Esophagus (tissue), 2 donors: ENCODE measurements around the gene ATP10D. TPM values are rescaled to one million over a fixed set of nuclear protein-coding genes. Genes with fewer than 3 reads are reported as not detected.

ENCODE experiments used
- H3K27ac ChIP-seq, 2 donors: one replicate each; pipeline ENCODE4 v1.5.1; 2013; ENCODE audit warnings: low read depth in 2 of 2, mild to moderate bottlenecking in 2 of 2, inconsistent platforms in 1 of 2, low read length in 1 of 2, moderate library complexity in 1 of 2
- H3K27me3 ChIP-seq, 2 donors: one replicate each; pipeline ENCODE4 v1.6.1; 2013; ENCODE audit warnings: low read length in 2 of 2, control low read depth in 1 of 2, mild to moderate bottlenecking in 1 of 2; ENCODE audit not compliant: insufficient read depth in 2 of 2, control insufficient read depth in 1 of 2
- H3K36me3 ChIP-seq, 2 donors: one replicate each; pipeline ENCODE4 v1.6.1; 2013; ENCODE audit warnings: low read length in 1 of 2; ENCODE audit not compliant: control insufficient read depth in 2 of 2, insufficient read depth in 2 of 2
- H3K4me1 ChIP-seq, 2 donors: one replicate each; pipeline ENCODE4 v1.6.1; 2013; ENCODE audit warnings: low read length in 1 of 2; ENCODE audit not compliant: control insufficient read depth in 2 of 2, insufficient read depth in 2 of 2
- H3K4me3 ChIP-seq, 2 donors: one replicate each; pipeline ENCODE4 v1.5.1; 2013; ENCODE audit warnings: low read length in 2 of 2, mild to moderate bottlenecking in 2 of 2, low read depth in 1 of 2, moderate library complexity in 1 of 2
- H3K9me3 ChIP-seq, 2 donors: one replicate each; pipeline ENCODE4 v1.6.1; 2013; ENCODE audit warnings: mild to moderate bottlenecking in 2 of 2, low read depth in 1 of 2, low read length in 1 of 2, moderate library complexity in 1 of 2; ENCODE audit not compliant: control insufficient read depth in 2 of 2, insufficient read depth in 1 of 2
- WGBS, 2 donors: extraction: QIAGEN DNeasy Blood & Tissue Kit; methylation state at CpG; one replicate each; pipeline ENCODE4 v1.1.7; 2013; 5-methylcytosine and 5-hydroxymethylcytosine counted together
- polyA plus RNA-seq, 2 donors: library from polyadenylated mRNA; stranded (reverse); fragments of 200-250 nt; gene quantifications; one replicate each; pipeline ENCODE4 v1.2.3, GENCODE V29; 2013
- donor health status: healthy with polysubstance abuse.
- donor health status: Bipolar disorder and iron deficiency.

The ATP10D gene
- 1 to 10 TPM; 5.6 to 9.4 TPM for polyA plus RNA-seq

DNA sequence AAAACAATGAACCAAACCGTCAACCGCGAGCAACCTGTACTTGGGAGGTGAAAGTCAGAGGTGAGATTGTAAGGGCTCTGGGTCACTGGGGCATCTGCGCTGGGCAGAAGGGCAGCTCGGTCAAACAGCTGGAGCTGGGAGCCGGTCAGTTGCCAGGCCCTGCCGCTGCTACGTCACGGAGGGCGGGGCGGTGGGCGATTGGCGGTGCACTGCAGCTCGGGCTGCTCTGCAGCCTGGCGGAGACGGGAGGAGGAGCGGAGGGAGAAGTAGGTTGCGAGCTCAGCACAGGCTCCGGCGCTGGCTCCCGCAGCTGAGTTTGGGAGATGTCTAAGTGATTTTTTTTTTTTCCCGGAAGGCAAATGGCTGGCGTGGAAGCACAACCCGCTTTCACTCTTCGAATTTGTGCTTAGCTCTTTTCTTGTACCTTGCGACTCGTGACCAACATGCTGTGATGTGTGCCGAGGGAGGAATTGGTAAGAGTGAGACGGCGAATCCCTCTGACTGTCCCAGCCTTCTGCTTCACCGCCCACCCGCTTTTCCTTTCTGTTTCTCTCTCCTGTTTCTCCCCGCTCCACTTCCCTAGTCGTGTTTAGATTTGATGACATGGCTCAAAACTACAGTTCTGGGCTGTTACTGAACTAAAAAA lies at the start of gene ATP10D:
Gene ATP10D, plus strand, starts transcription at position 229 of the 646 bp plus-strand sequence. CDS start 27,266 bp downstream, outside the sequence.
- WGBS, 2 donors: 0 to 1% methylated on average over 34 of the region's 34 CpGs

DNA sequence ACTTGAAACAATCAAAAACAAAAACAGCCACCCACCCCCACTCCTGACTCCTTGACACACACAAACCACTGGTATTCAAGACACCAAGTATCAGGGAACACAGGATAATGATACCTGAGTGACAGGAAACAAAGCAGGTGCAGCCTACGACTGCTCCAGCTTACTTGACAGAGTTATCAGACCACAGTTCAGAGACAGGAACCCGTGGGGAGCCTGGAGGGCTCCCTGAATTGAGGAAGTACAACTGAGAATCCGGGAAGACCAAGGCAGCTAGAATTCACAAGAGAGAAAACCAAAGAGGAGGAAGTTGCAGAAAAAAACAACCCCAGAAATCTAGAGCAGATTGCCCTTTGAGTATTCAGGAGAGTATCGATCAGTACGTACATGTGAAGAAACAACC lies 42.1 kb upstream of the ATP10D start:
- H3K27me3 ChIP-seq: no peaks in the 10 kb centered on the region
- H3K4me3 ChIP-seq: no peak overlapping the region
- 74 to 78% methylated on average over 5 of the region's 5 CpGs for WGBS, 2 donors
- no peaks in the 10 kb centered on the region for H3K4me1 ChIP-seq
- no peak overlapping the region for H3K27ac ChIP-seq
- no peaks in the 10 kb centered on the region for H3K9me3 ChIP-seq
- no peaks in the 10 kb centered on the region for H3K36me3 ChIP-seq

More for the DNA sequence above, at the start of gene ATP10D:
- Histone ChIP-seq H3K9me3 (no peaks in the 10 kb centered on the region), H3K4me3 (peak within 1 kb of the TSS; percentile 58 to 86), H3K27ac (peak within 1 kb of the TSS; percentile 77 to 97), H3K4me1 (no peaks in the 10 kb centered on the region), H3K36me3 (no peaks in the 10 kb centered on the region), H3K27me3 (no peaks in the 10 kb centered on the region)

DNA sequence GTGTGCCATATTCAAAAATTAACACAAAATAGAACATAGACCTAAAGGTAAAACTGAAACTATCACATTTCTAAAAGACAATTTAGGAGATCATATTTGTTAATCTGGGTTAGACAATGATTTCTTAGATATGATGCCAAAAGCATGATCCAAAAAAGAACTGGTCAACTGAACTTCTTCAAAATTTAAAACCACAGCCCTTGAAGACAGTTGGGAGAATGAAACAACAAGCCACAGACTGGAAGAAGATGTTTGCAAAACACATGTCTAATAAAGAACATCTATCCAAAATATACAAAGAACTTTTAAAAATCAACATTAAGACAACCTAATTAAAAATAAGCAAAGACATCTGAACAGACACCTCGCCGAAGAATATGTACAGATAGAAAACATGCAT lies 41.0 kb upstream of the ATP10D start:
- Histone ChIP-seq H3K4me1 (no peaks in the 10 kb centered on the region), H3K27ac (no peak overlapping the region), H3K36me3 (no peaks in the 10 kb centered on the region), H3K9me3 (no peaks in the 10 kb centered on the region), H3K4me3 (no peak overlapping the region), H3K27me3 (no peaks in the 10 kb centered on the region)
- WGBS, 2 donors: 92 to 96% methylated on average over 2 of the region's 2 CpGs

DNA sequence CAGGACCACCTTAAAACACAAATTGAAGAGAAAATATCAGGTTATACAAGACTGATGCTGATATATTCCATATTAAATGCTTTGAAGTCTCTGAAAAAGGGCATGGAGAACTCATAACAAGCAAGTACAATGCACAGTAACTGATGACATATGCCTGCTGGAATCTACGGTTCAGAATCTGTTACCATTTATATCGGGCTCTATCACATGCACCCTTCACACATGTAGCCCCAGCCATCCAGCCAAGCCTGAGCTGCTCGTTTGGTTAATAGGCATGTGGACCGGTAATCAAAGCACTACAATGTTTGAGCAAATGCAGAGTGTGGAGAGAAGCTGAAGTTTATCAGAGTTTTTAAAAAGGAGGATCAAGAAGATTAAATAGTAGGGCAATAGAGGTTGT lies 33.4 kb upstream of the ATP10D start:
- Histone ChIP-seq H3K36me3 (peaks cover 2 to 5% of the 10 kb centered on the region in 2 donors), H3K27me3 (no peaks in the 10 kb centered on the region), H3K4me1 (no peaks in the 10 kb centered on the region), H3K9me3 (peaks cover 0 to 2% of the 10 kb centered on the region in 2 donors), H3K27ac (no peak overlapping the region), H3K4me3 (no peak overlapping the region)
- WGBS, 2 donors: 59 to 65% methylated on average over 4 of the region's 4 CpGs

DNA sequence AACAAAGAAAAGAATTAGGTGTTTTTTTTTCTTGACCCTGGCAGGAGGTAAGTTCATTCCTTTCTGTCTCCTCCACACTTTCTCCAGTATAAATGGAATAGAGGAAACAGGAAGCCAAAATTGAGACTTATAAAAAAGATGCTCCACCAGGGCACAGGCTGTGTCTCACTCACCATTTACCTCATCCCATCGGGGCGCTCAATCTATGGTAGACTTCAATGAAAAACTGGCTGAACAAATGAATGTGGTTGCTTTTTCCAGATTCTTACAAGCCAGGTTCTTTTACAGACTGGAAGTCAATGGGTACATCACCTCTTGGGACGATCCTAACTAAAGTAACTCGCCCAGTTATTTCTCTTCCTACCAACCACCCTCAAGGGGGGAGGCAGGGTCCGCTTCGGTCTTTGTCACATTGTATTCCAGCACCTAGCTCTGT lies 22.3 kb upstream of the ATP10D start:
- H3K4me1 ChIP-seq: no peaks in the 10 kb centered on the region
- 2 to 5% methylated on average over 6 of the region's 6 CpGs for WGBS, 2 donors
- H3K27me3 ChIP-seq: no peaks in the 10 kb centered on the region
- H3K9me3 ChIP-seq: no peaks in the 10 kb centered on the region
- peak overlapping the region; percentile 63 to 94 for H3K4me3 ChIP-seq
- H3K36me3 ChIP-seq: no peaks in the 10 kb centered on the region
- peak overlapping the region; percentile 87 to 90 for H3K27ac ChIP-seq

DNA sequence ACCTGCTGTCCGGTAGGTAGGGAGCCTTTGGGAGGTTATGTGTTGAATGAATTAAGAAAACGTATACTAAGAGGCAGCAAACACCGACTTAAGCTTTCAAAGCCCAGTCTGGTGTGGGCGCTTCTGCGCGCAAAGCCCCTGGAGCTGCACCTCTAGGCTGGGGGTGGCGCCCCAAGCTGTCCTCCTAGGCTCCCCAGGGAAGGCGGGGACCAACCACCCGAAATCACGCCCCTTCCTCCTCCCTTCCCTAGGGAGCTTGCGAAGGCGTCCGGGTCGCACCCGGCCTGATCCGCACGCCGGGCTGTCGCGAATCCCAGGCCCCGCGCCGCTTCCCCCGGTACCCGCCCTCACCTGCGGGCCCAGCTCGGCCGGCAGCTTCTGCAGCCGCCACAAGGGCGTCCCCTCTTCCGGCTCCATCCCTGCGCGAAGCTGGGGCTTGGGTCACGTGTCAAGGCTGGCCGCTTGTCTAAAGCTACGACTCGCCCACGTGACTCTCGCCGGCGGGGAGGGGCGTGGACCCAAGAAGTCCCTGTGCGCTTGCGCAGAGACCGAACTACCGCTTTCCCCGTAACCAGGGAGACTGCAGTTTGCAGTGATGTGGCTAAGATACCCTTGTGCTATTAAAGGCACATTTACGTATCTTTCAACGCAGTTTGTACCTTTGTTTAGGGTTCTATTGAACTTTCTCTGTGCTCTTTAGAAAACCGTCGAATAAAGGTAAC lies 21.7 kb upstream of the ATP10D start, which contains the start of gene COMMD8:
Gene COMMD8, minus strand, starts transcription at position 468 of the 722 bp plus-strand sequence. Its CDS starts 51 bp downstream, at position 417.
- H3K27me3 ChIP-seq: no peaks in the 10 kb centered on the region
- H3K9me3 ChIP-seq: no peaks in the 10 kb centered on the region
- no peaks in the 10 kb centered on the region for H3K4me1 ChIP-seq
- H3K36me3 ChIP-seq: no peaks in the 10 kb centered on the region
- WGBS, 2 donors: 1% methylated on average over 51 of the region's 51 CpGs
- peak within 1 kb of the TSS; percentile 87 to 90 for H3K27ac ChIP-seq
- H3K4me3 ChIP-seq: peak within 1 kb of the TSS; percentile 63 to 94

DNA sequence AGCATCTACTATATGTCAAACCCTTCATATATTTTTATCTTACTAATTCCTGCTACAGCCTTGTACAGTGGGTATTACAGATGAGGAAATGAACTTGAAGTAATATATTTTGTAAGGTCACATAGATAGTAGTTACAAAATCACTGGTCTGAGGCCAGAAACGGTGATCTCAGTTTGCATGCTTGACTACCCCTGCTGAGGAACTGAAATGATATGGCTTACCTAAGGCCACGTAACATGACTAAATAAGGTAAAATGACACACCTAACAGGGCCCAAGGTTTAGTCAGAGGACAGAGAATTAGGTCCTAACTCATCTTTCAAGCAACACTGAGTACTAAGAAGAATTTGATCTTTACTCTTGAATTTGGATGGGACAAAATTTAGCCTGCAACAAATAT lies 20.1 kb upstream of the ATP10D start:
- Histone ChIP-seq H3K36me3 (no peaks in the 10 kb centered on the region), H3K27ac (no peak overlapping the region), H3K27me3 (no peaks in the 10 kb centered on the region), H3K4me1 (no peaks in the 10 kb centered on the region), H3K9me3 (no peaks in the 10 kb centered on the region), H3K4me3 (no peak overlapping the region)
- 69 to 74% methylated on average over 2 of the region's 2 CpGs for WGBS, 2 donors

DNA sequence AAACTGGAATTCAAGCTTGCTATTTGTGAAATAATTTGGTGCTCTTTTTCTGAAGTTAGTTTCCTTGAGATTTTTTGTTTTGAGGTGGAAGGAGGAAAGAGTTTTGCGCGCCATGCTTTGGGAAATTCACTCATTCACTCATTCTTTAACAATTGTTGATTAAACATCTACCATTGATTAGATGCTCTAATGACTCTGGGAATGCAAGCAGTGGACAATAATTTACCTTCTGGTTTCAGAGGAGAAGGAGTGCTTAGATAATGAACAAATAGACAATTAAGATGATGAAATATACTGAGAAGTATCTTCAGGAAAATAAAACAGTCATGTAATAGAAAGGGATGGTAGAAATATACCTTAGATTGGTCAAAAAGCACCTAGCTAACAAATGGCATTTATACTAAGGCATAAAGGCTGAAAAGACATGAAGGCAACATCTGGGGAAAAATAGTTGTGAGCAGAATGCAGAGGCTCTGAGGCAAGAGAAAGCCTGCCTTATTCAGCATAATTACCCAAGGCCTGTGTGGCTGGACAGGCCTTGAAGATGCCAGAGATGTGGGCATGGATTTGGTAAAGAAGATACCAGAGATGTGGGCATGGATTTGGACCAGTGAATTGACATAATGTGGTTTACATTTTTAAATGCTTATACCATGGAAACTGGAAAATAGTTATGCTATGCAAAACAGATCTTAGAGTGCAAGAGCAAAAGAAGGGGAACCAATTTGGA lies 18.9 kb upstream of the ATP10D start:
- 38 to 39% methylated on average over 2 of the region's 2 CpGs for WGBS, 2 donors
- Histone ChIP-seq H3K27me3 (no peaks in the 10 kb centered on the region), H3K9me3 (no peaks in the 10 kb centered on the region), H3K4me3 (no peak overlapping the region), H3K36me3 (no peaks in the 10 kb centered on the region), H3K27ac (no peak overlapping the region), H3K4me1 (no peaks in the 10 kb centered on the region)

DNA sequence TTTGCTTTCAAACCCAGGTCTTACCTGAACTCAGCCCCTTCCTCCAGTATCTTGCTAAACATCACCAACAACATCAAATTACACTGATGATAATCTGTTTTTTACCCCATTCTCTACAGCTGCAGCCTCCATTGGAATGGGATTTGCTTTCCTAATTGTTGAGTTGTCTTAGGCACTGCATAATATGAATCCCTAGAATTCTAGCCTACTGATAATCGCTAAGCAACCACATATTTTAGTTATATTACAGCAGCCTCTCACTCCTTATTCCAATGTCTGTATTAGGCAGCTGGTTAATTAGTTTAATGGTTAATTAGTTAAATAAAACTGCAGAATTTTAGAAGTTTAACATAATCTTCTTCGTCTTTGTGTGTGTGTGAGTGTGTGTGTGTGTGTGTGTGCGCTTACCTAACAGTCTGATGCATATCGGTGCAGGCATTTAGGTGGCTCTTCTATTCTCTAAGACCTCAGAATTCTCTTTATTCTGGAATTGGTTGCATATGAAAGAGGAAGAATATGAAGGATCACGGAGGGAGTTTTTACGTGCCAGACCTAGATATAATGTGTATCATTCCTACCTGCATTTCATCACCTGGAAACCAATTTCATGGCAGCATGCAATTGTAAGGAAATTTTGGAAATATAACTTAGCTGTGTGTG lies 16.2 kb upstream of the ATP10D start:
- no peaks in the 10 kb centered on the region for H3K27me3 ChIP-seq
- 90 to 92% methylated on average over 6 of the region's 6 CpGs for WGBS, 2 donors

More for the DNA sequence above, 16.2 kb upstream of the ATP10D start:
- no peaks in the 10 kb centered on the region for H3K36me3 ChIP-seq
- no peaks in the 10 kb centered on the region for H3K4me1 ChIP-seq
- H3K4me3 ChIP-seq: no peak overlapping the region
- no peak overlapping the region for H3K27ac ChIP-seq
- H3K9me3 ChIP-seq: no peaks in the 10 kb centered on the region
